Femur (tissue), 1 donor: ENCODE data around the gene DBN1.
A peak's percentile ranks its signal among the peaks of the same experiment; 100 is the strongest.

ENCODE experiments used
- DNase-seq: peaks from one replicate; pipeline ENCODE4 v3.0.0-alpha.2; 2017

DBN1 gene

DNA sequence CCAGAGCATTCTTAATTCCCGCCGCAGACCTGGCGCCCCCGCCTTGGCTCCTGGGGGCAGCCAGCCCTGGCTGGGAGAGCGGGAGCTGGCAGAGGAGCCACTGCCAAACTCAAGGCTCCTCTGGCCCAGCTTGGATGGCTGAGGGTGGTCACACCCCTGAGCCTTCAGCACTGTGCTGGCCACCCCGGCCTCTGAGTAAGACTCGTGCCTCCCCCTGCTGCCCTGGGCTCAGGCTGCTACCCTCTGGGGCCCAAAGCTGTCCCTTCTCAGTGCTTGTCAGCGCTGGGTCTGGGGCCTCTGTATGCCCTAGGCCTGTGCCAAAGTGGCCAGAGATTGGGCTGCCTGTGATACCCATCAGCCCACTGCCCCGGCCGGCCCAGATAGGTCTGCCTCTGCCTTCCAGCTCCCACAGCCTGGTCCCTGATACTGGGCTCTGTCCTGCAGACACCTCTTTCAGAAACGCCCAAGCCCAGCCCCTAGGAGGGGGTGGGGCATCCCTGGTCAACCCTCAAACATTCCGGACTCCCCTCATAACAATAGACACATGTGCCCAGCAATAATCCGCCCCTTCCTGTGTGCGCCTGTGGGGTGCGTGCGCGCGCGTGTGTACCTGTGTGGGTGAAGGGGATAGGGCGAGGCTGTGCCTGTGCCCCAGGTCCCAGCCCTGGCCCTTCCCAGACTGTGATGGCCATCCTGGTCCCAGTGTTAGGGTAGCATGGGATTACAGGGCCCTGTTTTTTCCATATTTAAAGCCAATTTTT, 31.2 kb downstream of the DBN1 start:
- DNase-seq: no peak

DNA sequence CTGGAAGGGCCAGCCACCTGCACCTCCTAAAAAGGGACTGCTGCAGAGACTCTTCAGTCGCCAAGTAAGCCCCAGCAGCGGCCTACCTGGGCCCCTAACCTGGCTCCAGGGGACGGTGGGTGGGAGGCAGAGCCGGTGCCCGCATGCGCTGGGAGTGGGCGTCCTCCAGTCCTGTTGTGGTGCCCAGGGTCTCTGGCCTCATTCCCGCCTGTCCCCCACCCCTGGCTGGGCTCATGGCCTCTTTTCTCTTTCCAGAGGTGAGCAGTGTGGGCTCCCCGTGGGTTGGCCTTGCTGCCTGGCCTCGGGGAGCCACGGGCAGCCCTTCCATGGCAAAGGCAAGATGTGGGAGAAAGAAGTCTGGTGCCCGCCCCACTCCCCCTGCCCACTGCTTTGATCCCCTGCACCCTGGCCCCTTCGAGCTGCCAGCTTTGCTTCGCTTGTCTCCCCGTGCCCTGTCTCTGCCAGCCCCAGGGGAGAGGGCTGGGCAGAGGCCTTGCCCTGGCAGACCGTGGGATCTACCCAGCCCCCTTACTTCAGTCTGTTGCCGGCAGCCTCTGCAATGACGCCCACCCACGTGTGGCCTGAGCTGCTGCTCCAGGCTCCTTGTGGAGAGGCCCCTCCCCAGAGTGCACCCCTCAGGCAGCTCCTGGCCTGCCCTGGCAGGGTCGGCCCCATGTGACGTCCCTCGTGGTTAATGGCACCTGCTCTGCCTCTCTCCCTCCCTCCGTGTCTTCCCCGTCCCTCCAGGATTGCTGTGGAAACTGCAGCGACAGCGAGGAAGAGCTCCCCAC, 32.2 kb downstream of the DBN1 start:
- no peak for DNase-seq

DNA sequence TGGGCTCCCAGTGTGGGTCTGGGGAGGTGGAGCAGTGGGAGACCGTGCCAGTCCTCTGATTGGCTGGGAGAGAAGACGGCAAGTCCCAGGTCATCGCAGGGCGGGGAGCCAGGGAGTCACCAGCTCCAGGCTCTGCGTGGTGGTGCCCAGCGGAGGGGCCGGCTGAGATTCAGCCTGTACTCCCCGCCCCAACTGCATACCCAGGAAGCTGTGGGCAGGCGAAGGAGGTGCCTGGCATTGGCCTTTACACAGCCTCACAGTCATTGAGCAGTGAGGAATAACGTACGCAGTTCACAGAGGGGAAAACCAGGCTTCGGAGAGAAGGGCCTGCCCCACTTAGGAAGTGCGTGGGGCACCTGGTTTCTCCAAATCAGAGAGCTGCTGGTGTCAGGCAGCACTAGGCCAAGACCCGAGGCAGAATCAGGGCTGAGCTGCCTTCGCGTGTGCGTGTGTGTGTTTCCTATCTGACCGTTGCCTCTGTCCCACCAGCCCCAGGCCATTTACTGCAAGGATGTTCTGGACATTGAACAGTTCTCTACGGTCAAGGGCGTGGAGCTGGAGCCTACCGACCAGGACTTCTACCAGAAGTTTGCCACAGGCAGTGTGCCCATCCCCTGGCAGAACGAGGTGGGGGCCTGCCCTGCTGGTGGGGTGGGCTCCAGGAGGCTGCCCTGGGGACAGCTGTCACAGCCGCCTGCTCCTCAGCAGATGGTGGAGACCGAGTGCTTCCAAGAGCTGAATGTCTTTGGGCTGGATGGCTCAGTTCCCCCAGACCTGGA, 33.0 kb downstream of the DBN1 start:
- DNase-seq: no peak

DNA sequence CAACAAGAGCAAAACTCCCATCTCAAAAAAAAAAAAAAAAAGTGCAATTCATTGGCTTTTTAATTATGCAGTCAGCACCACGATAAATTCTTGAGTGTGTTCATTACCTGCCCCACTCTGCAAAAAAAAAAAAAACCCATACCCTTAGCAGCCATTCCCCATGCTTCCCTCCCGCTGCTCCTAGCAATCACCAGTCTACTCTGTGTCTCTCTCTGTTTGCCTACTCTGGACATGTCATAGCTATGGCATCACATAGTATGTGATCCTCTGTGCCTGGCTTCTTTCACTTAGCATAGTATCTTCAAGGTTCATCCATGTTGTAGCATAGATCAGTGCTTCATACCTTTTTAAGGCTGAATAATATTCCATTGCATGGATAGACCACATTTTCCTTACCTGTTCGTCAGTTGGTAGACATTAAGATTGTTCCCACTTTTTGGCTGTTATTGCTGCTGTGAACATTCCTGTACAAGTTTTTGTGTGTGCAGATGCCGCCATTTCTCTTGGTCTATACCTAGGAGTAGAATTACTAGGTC, 33.8 kb downstream of the DBN1 start:
- DNase-seq: no peak

DNA sequence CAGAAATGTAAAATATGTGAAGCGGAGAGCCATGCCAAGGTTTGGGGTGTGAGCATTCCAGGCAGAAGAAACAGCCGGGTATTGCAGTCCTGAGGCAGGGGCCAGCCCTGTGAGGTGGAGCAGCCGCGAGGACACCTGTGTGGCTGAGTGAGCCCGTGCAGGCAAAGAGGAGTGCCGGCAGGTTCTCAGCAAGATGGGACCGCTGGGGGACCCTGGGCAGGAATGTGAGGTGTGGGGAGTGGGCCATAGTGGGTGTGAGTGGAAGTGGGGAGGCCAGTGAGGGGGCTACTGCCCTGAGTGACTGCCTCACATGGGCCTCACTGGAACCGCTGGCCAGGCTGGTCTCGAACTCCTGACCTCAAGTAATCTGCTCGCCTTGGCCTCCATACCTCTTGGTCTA, 35.0 kb downstream of the DBN1 start:
- no peak for DNase-seq

DNA sequence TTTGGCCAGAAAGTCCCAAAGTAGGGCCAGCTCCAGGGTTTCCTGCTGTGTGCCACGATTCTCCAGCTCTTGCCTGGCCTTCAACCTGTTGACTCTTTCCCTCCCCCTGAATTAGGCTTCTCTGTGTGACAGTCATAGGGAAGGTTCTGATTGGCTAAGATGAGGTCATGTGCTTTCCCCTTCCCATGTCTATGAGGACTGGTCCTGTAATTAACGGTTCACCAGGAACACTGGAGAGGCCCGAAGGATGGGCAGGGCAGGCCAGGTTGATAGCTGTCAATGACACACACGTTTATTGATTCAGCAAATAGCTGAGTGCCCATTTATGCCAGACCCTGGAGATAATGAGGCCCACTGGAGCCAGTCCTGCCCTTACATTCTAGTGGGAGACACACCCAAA, 35.8 kb downstream of the DBN1 start:
- no peak for DNase-seq

DNA sequence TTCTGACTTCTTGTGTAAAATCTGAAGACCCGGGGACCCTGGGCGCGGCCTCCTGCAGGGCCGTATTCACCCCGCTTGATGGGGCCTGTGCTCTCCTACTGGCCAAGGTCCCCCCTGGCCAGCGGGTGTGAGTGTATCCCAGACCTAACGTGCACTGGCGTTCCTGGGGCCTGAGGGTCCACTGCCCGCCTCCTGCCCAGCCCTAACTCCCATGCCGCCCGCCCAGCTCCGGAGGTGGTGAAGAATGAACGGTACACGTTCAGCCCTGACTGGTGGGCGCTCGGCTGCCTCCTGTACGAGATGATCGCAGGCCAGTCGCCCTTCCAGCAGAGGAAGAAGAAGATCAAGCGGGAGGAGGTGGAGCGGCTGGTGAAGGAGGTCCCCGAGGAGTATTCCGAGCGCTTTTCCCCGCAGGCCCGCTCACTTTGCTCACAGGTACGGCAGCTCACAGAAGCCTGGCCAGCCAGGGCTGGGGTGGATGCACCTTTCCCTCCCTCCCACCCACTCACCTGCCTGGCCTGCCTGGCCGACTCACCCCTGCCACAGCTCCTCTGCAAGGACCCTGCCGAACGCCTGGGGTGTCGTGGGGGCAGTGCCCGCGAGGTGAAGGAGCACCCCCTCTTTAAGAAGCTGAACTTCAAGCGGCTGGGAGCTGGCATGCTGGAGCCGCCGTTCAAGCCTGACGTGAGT, 37.4 kb downstream of the DBN1 start:
- DNase-seq: no peak

DNA sequence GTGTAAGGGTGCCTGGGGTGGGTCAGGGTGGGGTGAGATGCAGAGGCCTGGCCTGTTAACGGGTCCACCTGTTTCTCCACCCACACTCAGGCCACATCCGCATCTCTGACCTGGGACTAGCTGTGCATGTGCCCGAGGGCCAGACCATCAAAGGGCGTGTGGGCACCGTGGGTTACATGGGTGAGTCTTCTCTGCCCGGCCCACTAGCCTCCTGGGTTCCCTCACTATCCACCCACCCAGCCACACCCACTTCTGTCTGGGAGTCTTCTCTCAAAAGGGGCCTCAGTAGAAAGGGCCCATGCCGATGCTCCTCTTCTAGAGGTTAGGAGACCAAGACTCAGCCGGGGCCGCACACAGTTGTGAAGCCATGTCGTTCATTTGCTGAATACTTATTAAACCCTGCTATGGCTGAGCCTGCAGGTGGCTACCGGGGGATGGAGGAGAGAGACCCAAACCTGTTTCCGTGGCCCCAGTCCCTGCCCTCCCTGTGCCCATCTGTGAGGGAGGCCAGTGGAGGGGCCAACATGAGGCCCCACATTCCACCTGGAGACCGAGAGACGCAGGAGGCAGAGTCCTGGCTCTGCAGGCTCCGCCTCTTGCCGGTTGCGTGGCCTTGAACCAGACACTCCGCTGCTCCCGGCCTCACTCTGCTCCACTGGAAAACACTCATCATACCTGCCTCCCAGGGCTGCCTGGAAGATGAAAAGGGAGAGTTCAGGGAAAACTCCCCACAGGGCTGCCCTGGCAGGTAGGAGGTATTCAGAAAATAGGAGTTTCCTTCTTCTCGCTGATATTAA, 38.3 kb downstream of the DBN1 start:
- no peak for DNase-seq

DNA sequence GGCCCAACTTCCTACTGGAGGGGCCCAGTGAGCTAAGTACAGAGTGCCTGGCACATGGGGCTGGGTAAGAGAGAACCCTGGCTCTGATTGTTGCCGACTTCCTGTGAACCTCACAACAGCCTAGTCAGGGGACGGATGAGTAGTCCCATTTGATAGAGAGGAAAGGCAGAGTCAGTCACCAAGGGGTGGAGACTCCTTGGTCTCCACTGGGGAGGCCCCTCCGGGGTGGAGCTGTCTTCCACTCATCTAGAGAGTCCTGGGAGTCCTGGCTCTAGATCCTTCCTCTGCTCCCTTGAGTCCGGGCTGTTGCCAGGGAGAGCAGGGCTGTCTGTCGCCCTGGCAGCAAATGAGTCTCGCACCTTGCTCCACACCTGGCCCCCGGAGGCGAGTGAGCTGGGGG, 39.0 kb downstream of the DBN1 start:
- DNase-seq: no peak

DNA sequence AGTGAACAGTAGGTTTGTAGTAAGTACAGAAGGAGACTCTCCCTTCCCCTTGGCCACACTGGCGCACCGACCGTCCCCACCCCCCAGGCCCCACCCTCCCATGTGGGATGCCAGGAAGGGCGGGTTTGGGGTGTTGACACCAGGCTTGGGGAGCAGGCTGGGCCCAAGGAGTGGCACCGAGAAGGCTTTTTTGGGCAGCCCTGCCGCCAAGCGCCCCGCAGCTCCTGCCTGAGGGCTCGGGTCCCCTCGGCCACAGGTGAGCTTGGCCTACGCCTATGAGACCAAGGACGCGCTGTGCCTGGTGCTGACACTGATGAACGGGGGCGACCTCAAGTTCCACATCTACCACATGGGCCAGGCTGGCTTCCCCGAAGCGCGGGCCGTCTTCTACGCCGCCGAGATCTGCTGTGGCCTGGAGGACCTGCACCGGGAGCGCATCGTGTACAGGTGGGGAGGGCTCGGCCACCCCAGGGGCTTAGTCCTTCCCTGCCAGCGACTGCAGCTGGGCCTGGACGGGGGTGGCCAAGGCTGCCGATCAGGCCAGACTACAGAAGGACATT, 39.7 kb downstream of the DBN1 start:
- DNase-seq: no peak

DNA sequence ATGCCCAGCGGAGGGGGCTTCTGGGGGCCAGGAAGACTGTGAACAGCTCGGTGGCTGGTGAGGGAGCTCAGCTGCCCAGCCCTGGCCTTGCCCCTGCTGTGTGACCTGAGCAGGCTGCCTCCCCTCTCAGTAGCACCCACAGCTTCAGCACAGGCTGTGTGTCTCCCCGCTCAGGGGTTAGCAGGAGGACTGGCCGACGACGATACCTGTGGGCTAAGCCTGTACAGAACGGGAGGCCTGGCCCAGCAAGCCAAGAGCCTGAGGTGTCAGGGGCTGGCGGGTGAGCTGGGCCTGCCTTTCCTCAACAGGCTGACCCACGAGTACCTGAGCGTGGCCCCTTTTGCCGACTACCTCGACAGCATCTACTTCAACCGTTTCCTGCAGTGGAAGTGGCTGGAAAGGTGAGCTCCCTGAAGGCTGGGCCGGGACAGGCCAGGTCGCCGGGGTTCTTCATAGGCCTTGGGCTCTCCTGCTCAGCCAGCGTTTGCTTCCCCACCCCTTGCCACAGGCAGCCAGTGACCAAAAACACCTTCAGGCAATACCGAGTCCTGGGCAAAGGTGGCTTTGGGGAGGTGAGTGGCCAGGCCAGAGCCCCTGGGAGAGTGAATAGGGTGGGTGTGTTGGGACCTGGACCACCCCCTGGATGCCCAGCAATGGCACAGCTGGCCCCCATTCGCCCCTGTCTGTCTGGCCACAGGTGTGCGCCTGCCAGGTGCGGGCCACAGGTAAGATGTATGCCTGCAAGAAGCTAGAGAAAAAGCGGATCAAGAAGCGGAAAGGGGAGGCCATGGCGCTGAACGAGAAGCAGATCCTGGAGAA, 40.4 kb downstream of the DBN1 start:
- DNase-seq: no peak

DNA sequence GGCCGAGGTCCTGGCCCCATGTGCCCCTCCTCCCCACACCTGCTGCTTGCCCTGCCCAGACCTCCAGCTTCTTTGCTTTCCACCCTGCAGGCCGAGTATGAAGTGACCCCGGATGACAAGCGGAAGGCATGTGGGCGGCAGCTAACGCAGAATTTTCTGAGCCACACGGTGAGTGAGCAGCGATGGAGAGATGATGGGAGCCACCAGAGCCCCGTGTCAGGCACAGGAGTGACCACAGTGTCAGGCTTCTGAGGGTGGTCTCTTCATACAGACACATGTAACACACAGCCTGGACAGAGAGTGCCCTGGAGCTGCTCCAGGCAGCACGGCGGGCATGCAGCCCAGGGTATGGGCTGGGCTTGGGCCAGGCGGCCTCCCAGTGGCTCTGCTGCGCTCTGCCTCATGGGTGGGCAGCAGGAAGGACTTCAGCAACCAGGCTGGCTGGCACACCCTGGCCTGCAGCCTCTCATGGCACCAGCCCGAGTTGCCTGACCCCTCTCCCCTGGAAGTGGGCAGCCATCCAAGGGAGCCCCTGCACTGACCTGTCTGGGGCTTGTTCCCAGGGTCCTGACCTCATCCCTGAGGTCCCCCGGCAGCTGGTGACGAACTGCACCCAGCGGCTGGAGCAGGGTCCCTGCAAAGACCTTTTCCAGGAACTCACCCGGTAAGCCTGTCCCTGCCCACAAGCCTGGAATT, 41.1 kb downstream of the DBN1 start:
- no peak for DNase-seq

DNA sequence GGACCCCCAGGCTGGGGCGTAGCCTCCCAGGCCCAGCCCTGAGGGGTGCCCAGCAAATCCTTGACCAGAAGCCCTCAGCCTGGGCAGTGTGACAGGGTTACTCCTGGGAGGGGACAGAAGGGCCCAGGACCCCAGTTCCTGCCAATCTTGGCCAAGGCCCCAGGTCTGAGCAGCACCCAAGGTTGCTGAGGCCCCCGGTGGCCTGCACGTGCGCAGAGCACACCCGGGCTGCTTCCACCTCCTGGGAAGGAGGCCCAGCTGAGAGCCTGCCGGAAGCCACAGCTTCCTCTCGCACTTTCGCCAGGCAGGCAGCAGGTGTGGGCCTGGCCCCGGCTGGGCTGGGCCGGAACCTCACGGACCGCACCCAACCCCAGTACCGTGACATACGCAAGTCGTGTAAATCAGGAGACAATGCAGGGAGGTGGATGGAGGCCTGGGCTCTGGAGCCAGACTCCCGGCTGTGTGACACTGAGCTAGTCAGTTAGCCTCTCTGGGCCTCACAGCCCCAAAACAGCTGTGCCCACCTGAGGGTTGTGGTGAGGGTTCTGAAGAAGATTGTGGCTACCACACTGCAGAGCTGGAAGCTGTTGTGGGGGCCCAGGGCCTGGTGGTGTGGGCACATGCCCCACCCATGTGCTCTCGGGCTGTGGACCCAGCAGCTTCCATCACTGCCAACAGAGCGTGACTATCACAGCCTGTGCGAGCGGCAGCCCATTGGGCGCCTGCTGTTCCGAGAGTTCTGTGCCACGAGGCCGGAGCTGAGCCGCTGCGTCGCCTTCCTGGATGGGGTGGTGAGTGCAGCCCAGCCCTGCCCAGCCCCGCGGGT, 41.9 kb downstream of the DBN1 start:
- no peak for DNase-seq

DNA sequence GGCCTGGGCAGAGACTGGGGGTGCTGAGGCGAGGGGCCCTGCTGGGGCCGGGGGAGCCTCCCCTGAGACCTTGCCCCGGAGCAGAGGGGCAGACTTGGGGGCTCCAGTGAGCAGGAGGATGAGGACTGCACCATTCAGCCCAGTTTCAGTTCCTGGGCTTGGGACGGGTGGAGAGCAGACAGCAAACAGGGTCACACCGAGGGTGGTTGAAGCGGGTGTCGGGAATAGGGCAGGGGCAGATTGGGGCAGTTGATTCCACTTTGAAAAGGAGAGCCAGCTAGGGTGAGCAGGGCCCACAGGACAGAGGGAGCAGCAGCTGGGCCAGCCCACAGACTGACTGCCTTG, 42.5 kb downstream of the DBN1 start:
- no peak for DNase-seq

DNA sequence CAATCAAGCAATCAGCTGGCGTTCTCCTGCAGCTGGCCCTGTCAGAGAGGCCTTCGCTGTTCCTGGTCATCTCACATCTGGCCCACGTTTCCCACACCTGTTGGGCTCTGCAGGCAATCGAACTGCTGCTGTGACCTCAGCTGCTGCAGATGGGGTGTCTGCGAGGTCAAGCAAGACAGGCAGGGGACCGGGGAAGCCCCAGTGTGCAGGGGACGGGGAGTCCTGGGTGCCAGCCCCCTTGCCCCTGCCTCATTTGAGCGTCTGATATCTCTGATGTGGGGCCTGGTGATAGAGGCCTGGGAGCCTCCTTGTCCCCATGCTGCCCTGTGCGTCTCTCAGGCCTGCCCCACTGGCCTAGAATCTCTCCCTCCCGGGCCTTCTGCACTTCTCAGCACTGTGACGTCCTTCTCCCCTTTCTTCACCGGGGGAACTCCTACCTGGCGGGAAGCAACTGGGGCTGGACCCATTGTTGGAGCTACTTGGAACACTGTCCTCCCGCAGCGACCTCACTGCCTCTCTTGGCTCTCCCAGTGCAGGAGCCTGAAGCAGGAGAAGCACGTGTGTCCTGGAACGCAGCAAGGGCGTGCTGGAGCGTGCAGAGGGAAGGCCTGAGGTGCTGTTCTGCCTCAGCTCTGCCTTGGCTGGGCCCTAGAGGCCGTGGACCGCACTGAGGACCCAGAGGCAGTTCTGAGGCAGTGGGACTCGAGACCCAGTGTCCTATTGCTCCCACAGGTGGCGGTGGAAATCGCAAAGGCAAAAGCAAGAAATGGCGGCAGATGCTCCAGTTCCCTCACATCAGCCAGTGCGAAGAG, 43.1 kb downstream of the DBN1 start:
- DNase-seq: no peak

DNA sequence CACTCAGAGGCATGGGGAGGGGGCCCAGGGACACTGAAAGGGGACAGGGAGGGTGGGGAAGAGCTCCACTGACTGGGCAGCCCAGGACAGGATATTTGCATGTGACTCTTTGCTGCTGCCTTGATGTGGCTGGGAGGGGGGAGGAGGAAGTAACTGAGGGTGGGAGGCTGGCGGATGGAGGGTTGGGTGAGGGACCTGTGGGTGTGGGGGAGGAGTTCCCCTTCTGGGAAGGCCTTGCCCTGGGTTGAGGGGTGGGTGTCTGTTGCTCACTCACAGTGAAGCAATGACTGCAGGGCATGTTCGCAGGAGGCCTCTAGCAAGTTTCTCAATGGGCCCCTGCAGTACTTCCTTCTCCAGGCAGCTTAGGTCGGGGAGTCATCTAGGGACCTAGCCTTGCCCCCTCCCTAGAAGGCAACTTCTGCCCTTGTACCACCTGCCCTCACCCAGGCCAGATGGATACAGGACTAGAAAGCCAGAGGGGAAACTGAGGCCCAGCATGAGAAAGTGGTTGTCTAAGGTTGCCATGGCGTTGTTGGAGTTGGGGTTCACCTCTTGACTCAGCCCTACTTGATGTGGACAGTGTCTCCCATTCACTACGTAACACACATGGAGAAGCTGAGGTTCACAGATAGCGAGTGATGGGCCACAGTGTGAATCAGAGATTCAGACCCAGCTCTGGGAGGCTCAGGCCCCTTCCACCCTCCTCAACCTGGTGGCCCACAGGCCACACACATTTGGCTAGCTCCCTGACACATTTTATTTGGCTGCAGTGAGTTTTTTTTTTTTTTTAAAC, 44.0 kb downstream of the DBN1 start:
- peak; percentile 76 for DNase-seq

DNA sequence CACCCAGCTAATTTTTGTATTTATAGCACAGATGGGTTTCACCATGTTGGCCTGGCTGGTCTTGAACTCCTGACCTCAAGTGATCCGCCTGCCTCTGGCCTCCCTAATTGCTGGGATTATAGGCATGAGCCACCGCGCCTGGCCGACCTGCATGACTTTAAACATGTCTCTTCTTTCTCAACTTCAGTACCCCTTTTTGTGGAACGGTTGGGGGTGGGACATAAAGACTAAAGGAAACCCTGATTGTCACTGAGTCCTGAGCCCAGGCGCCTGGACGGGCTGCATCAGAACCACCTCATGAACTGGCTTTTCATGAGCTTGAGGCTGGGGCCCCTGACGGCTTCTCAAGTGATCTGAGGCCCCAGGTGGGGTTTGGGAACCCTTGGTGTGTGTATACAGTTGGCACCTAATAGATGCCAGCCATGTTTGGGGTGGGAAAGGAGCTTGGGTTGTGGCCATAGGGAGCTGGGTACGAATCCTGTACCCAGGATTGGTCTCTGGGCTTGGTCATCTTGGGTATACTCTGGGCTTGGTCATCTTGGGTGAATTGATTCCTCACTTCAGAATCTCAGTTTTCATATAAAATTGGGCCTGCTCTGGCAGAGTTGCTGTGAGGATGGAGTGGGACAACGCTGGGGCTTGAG, 44.7 kb downstream of the DBN1 start:
- DNase-seq: no peak
